IMR-90 (cell line): Measurements from ENCODE around the gene ITGAE. TPM values are rescaled to one million over a fixed set of nuclear protein-coding genes. Genes with fewer than 3 reads are reported as not detected.

Experiments used
- ATAC-seq: fragments of 200-7000 bp; cut with Tn5 transposase; 2 replicates; pipeline ENCODE4 v1.9.1; 2020; ENCODE audit warnings: low read depth, mild to moderate bottlenecking, moderate library complexity
- BruUV-seq: library from RNA; stranded (reverse); fragments of 400-500 nt; replicated peaks from 2 replicates; lab custom pipeline; 2021; lab: Mats Ljungman, UMichigan
- CTCF ChIA-PET: fragments of 300-600 bp; formaldehyde crosslinking; extraction: SDS; loops from one replicate; lab custom pipeline; 2021; ENCODE audit warnings: antibody characterized with exemption; lab: Yijun Ruan, JAX
- POLR2A ChIA-PET: fragments of 300-600 bp; sonication (Branson Sonifier 250); formaldehyde crosslinking; loops from one replicate; lab custom pipeline; 2022; ENCODE audit warnings: antibody characterized with exemption; ENCODE audit not compliant: unreplicated experiment; lab: Charles Lee
- DNase-seq: peaks from one replicate; pipeline ENCODE4 v3.0.0; 2013
- H2AFZ ChIP-seq: replicated peaks from 2 replicates; pipeline ENCODE3; 2013; ENCODE audit warnings: low read length, mild to moderate bottlenecking; ENCODE audit not compliant: poor library complexity
- H2AK5ac ChIP-seq: 2 replicates; pipeline ENCODE4 v1.6.1; 2013; ENCODE audit warnings: low read depth, low read length, inconsistent platforms
- H2AK9ac ChIP-seq: replicated peaks from 2 replicates; pipeline ENCODE3; 2013; ENCODE audit warnings: mild to moderate bottlenecking, low read depth, low read length, moderate library complexity; ENCODE audit not compliant: poor library complexity
- H2BK120ac ChIP-seq: 2 replicates; pipeline ENCODE4 v1.6.1; 2013; ENCODE audit warnings: low read depth, low read length, inconsistent platforms
- H2BK15ac ChIP-seq: 3 replicates; pipeline ENCODE4 v1.6.1; 2013; ENCODE audit warnings: low read depth, low read length, inconsistent platforms
- H2BK20ac ChIP-seq: 2 replicates; pipeline ENCODE4 v1.6.1; 2013; ENCODE audit warnings: low read depth, mild to moderate bottlenecking, inconsistent platforms, low read length, moderate library complexity
- H2BK5ac ChIP-seq: 2 replicates; pipeline ENCODE4 v1.6.1; 2013; ENCODE audit warnings: mild to moderate bottlenecking, low read depth, low read length, inconsistent platforms; ENCODE audit not compliant: poor library complexity, severe bottlenecking
- H3K14ac ChIP-seq: replicated peaks from 2 replicates; pipeline ENCODE4 v1.6.1; 2013; ENCODE audit warnings: low read depth, low read length, inconsistent platforms
- H3K18ac ChIP-seq: 2 replicates; pipeline ENCODE4 v1.6.1; 2013; ENCODE audit warnings: low read depth, low read length, control low read depth
- H3K23ac ChIP-seq: 2 replicates; pipeline ENCODE4 v1.6.1; 2013; ENCODE audit warnings: low read depth, low read length, inconsistent platforms
- H3K27ac ChIP-seq: 2 replicates; pipeline ENCODE4 v1.5.1; 2013; ENCODE audit warnings: mild to moderate bottlenecking, control low read depth, low read length; ENCODE audit not compliant: insufficient read depth
- H3K27me3 ChIP-seq: 2 replicates; pipeline ENCODE4 v1.6.1; 2013; ENCODE audit warnings: low read length; ENCODE audit not compliant: control insufficient read depth, insufficient read depth
- H3K36me3 ChIP-seq: 2 replicates; pipeline ENCODE4 v1.6.1; 2013; ENCODE audit warnings: low read length, mixed read lengths; ENCODE audit not compliant: control insufficient read depth, insufficient read depth
- H3K4ac ChIP-seq: 2 replicates; pipeline ENCODE4 v1.6.1; 2013; ENCODE audit warnings: low read depth, low read length, inconsistent platforms
- H3K4me1 ChIP-seq: 2 replicates; pipeline ENCODE4 v1.6.1; 2013; ENCODE audit warnings: low read length, mixed read lengths; ENCODE audit not compliant: control insufficient read depth, insufficient read depth
- H3K4me2 ChIP-seq: 2 replicates; pipeline ENCODE4 v1.6.1; 2013; ENCODE audit warnings: low read depth, mild to moderate bottlenecking, control low read depth, low read length, moderate library complexity
- H3K4me3 ChIP-seq: 2 replicates; pipeline ENCODE4 v1.5.1; 2013; ENCODE audit warnings: low read depth, mild to moderate bottlenecking, control low read depth, low read length, moderate library complexity; ENCODE audit not compliant: insufficient read depth
- H3K56ac ChIP-seq: 2 replicates; pipeline ENCODE4 v1.6.1; 2013; ENCODE audit warnings: low read length, inconsistent platforms; ENCODE audit not compliant: insufficient read depth; ENCODE audit errors: extremely low read depth
- H3K79me1 ChIP-seq, 2 experiments: 2 replicates each; pipeline ENCODE4 v1.6.1; 2013; ENCODE audit warnings: low read length in 2 of 2, inconsistent platforms in 1 of 2, low read depth in 1 of 2
- H3K9ac ChIP-seq: 2 replicates; pipeline ENCODE4 v1.6.1; 2013; ENCODE audit warnings: low read depth, low read length, control low read depth
- H3K9me1 ChIP-seq: 2 replicates; pipeline ENCODE4 v1.6.1; 2013; ENCODE audit warnings: low read length, inconsistent platforms; ENCODE audit not compliant: insufficient read depth
- H3K9me3 ChIP-seq: 2 replicates; pipeline ENCODE4 v1.6.1; 2013; ENCODE audit warnings: low read length; ENCODE audit not compliant: control insufficient read depth, insufficient read depth
- H4K20me1 ChIP-seq: 2 replicates; pipeline ENCODE4 v1.6.1; 2013; ENCODE audit warnings: low read length, inconsistent platforms; ENCODE audit not compliant: insufficient read depth
- H4K5ac ChIP-seq: 2 replicates; pipeline ENCODE4 v1.6.1; 2013; ENCODE audit warnings: mild to moderate bottlenecking, low read depth, low read length, control low read depth
- H4K8ac ChIP-seq, 2 experiments: 2 replicates each; pipeline ENCODE4 v1.6.1; 2013; ENCODE audit warnings: low read depth in 2 of 2, low read length in 2 of 2, control low read depth in 1 of 2, inconsistent platforms in 1 of 2
- H4K91ac ChIP-seq: 2 replicates; pipeline ENCODE4 v1.6.1; 2013; ENCODE audit warnings: low read depth, low read length, inconsistent platforms; ENCODE audit not compliant: insufficient read depth
- BHLHE40 ChIP-seq: fragments of 150-350 bp; IDR thresholded peaks from 2 replicates; pipeline ENCODE4 v1.6.1; 2016; ENCODE audit warnings: mild to moderate bottlenecking, low read depth, low read length
- CEBPB ChIP-seq: IDR thresholded peaks from 2 replicates; pipeline ENCODE4 v1.6.1; 2012; ENCODE audit warnings: low read depth, low read length, improper control_type of control experiment
- CHD1 ChIP-seq: IDR thresholded peaks from 2 replicates; pipeline ENCODE4 v1.6.1; 2012; ENCODE audit warnings: low read depth, low read length, improper control_type of control experiment
- FOS ChIP-seq: fragments of 150-350 bp; IDR thresholded peaks from 2 replicates; pipeline ENCODE4 v1.6.1; 2016; ENCODE audit warnings: low read depth, low read length
- MAFK ChIP-seq: IDR thresholded peaks from 2 replicates; pipeline ENCODE4 v1.6.1; 2012; ENCODE audit warnings: low read depth, low read length, improper control_type of control experiment
- MAZ ChIP-seq: IDR thresholded peaks from 2 replicates; pipeline ENCODE4 v1.6.1; 2012; ENCODE audit warnings: low read depth, mild to moderate bottlenecking, low read length, improper control_type of control experiment, moderate library complexity, borderline replicate concordance
- MXI1 ChIP-seq: IDR thresholded peaks from 2 replicates; pipeline ENCODE4 v1.6.1; 2012; ENCODE audit warnings: low read depth, mild to moderate bottlenecking, low read length, moderate library complexity, borderline replicate concordance
- NFE2L2 ChIP-seq: fragments of 150-350 bp; IDR thresholded peaks from 2 replicates; pipeline ENCODE4 v1.6.1; 2016; ENCODE audit warnings: low read depth, mild to moderate bottlenecking, low read length
- POLR2A ChIP-seq: IDR thresholded peaks from 2 replicates; pipeline ENCODE4 v1.6.1; 2012; ENCODE audit warnings: mild to moderate bottlenecking, low read depth, low read length
- RAD21 ChIP-seq: IDR thresholded peaks from 2 replicates; pipeline ENCODE4 v1.6.1; 2012; ENCODE audit warnings: low read length, improper control_type of control experiment
- RCOR1 ChIP-seq: IDR thresholded peaks from 2 replicates; pipeline ENCODE4 v1.6.1; 2012; ENCODE audit warnings: mild to moderate bottlenecking, low read length, improper control_type of control experiment; ENCODE audit not compliant: insufficient replicate concordance
- RFX5 ChIP-seq: IDR thresholded peaks from 2 replicates; pipeline ENCODE4 v1.8.0; 2012; ENCODE audit warnings: low read depth, mild to moderate bottlenecking, low read length, moderate library complexity
- SMC3 ChIP-seq: fragments of 150-350 bp; IDR thresholded peaks from 2 replicates; pipeline ENCODE4 v1.6.1; 2016; ENCODE audit warnings: low read depth, mild to moderate bottlenecking, antibody characterized with exemption, low read length, moderate library complexity
- WGBS, 2 experiments: methylation state at CpG; one replicate each; pipeline versions ENCODE4 v1.1.5 to v1.1.7; 2013; ENCODE audit warnings: missing lambda C conversion rate in 2 of 2; ENCODE audit not compliant: insufficient read length in 1 of 2; ENCODE audit errors: extremely low coverage in 2 of 2; 5-methylcytosine and 5-hydroxymethylcytosine counted together
- dilution Hi-C: fragments of 300-500 bp; cut with HindIII; formaldehyde crosslinking; loops from one replicate; pipeline ENCODE4 v1.14.3; 2018; ENCODE audit warnings: low sequenced_read_pairs; ENCODE audit not compliant: unreplicated experiment
- in situ Hi-C: fragments of 300-500 bp; cut with MboI; formaldehyde crosslinking; loops from 3 replicates; pipeline ENCODE4 v1.14.3; 2019; ENCODE audit warnings: low sequenced_read_pairs, inconsistent platforms, mixed read lengths
- intact Hi-C: fragments of 100-400 bp; cut with micrococcal nuclease; formaldehyde crosslinking; loops from 2 replicates; pipeline ENCODE4 v1.10.0; 2022
- polyA plus RNA-seq, 3 experiments: library from polyadenylated mRNA; depleted of rRNA; stranded (reverse); fragments of >200 nt; gene quantifications; 2 replicates each; pipeline ENCODE4 v1.2.3, GENCODE V29; 2012; ENCODE audit warnings: low replicate concordance in 1 of 3
- total RNA-seq: library from RNA; depleted of rRNA; stranded (reverse); fragments of >200 nt; gene quantifications from 2 replicates; pipeline ENCODE4 v1.2.3, GENCODE V29; 2012
- TF ChIP-seq, protein P1 (sequence below): fragments of 150-350 bp; IDR thresholded peaks from 2 replicates; pipeline ENCODE4 v1.6.1; 2017; ENCODE audit warnings: mild to moderate bottlenecking, antibody characterized with exemption, low read length, low read depth
- TF ChIP-seq, protein P2 (sequence below): fragments of 150-350 bp; IDR thresholded peaks from 2 replicates; pipeline ENCODE4 v1.6.1; 2016; ENCODE audit warnings: low read depth, mild to moderate bottlenecking, low read length, moderate library complexity, borderline replicate concordance
- TF ChIP-seq, protein P3 (sequence below): conservative IDR thresholded peaks from 2 replicates; pipeline ENCODE4 v1.5.1; 2012; ENCODE audit warnings: mild to moderate bottlenecking, low read depth, low read length, improper control_type of control experiment

The ITGAE gene
- total and polyA plus RNA-seq, 2 of the 4 experiments (the other 2 are of a cell fraction): 54.1 to 60.8 TPM

DNA sequence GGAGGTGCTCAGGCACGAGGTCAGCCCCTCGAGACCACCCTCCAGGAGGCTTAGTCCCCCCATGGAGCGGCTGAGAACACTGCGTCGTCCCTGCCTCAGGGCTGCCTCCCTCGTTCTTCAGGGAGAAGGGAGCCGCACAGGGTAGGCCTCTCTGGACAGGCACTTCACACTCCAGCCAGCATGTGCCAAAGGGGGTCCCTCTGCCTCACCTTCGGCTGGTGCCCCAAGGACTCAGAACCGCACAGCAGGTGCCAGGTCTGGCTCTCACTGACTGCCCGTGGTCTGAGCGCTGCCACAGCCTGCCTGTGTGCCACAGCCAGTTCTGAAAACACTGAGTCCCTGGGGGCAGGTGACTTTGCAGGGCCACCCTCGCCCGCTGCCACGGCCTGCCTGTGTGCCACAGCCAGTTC, 112.1 kb downstream of the ITGAE start:
- Histone ChIP-seq H3K9me1 (no peaks in the 10 kb centered on the region), H3K23ac (no peak overlapping the region), H3K4me3 (no peak overlapping the region), H3K9me3 (no peaks in the 10 kb centered on the region), H2AFZ (no peak overlapping the region), H3K4me1 (no peaks in the 10 kb centered on the region), H2BK15ac (no peak overlapping the region), H3K9ac (no peak overlapping the region), H4K8ac (no peak overlapping the region), H2BK20ac (no peak overlapping the region), H3K18ac (no peak overlapping the region), H2AK5ac (no peak overlapping the region), H3K4me2 (no peak overlapping the region), H3K79me1 (no peaks in the 10 kb centered on the region), H3K4ac (no peak overlapping the region), H4K20me1 (no peaks in the 10 kb centered on the region), H3K27ac (no peak overlapping the region), H2AK9ac (no peak overlapping the region), H3K27me3 (peaks cover 9% of the 10 kb centered on the region), H2BK5ac (no peak overlapping the region), H3K36me3 (no peaks in the 10 kb centered on the region), H2BK120ac (no peak overlapping the region), H4K91ac (no peak overlapping the region), H3K14ac (no peak overlapping the region), H3K56ac (no peak overlapping the region), H4K5ac (no peak overlapping the region)
- ChIA-PET POLR2A (no interaction called here), CTCF (no interaction called here)
- dilution Hi-C loops: no loop called here
- WGBS, 2 experiments: 77% methylated on average over 5 of the region's 14 CpGs; no CpG with 5 or more reads in 1 of the 2 experiments
- intact Hi-C loops: no loop called here
- BruUV-seq: no TSS peak
- ATAC-seq: no peak
- in situ Hi-C loops: no loop called here
- DNase-seq: no peak
- no peak for TF ChIP-seq RFX5
- TF ChIP-seq RCOR1: no peak
- no peak for TF ChIP-seq CEBPB
- TF ChIP-seq, protein P1, sequence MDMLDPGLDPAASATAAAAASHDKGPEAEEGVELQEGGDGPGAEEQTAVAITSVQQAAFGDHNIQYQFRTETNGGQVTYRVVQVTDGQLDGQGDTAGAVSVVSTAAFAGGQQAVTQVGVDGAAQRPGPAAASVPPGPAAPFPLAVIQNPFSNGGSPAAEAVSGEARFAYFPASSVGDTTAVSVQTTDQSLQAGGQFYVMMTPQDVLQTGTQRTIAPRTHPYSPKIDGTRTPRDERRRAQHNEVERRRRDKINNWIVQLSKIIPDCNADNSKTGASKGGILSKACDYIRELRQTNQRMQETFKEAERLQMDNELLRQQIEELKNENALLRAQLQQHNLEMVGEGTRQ: no peak
- TF ChIP-seq NFE2L2: no peak
- TF ChIP-seq POLR2A: no peak
- TF ChIP-seq, protein P2, sequence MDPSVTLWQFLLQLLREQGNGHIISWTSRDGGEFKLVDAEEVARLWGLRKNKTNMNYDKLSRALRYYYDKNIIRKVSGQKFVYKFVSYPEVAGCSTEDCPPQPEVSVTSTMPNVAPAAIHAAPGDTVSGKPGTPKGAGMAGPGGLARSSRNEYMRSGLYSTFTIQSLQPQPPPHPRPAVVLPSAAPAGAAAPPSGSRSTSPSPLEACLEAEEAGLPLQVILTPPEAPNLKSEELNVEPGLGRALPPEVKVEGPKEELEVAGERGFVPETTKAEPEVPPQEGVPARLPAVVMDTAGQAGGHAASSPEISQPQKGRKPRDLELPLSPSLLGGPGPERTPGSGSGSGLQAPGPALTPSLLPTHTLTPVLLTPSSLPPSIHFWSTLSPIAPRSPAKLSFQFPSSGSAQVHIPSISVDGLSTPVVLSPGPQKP: no peak
- no peak for TF ChIP-seq BHLHE40
- TF ChIP-seq SMC3: no peak
- TF ChIP-seq, protein P3, sequence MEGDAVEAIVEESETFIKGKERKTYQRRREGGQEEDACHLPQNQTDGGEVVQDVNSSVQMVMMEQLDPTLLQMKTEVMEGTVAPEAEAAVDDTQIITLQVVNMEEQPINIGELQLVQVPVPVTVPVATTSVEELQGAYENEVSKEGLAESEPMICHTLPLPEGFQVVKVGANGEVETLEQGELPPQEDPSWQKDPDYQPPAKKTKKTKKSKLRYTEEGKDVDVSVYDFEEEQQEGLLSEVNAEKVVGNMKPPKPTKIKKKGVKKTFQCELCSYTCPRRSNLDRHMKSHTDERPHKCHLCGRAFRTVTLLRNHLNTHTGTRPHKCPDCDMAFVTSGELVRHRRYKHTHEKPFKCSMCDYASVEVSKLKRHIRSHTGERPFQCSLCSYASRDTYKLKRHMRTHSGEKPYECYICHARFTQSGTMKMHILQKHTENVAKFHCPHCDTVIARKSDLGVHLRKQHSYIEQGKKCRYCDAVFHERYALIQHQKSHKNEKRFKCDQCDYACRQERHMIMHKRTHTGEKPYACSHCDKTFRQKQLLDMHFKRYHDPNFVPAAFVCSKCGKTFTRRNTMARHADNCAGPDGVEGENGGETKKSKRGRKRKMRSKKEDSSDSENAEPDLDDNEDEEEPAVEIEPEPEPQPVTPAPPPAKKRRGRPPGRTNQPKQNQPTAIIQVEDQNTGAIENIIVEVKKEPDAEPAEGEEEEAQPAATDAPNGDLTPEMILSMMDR: no peak
- no peak for TF ChIP-seq RAD21
- TF ChIP-seq MAZ: no peak
- no peak for TF ChIP-seq MAFK
- TF ChIP-seq FOS: no peak
- TF ChIP-seq MXI1: no peak
- TF ChIP-seq CHD1: no peak
